ENCODE measurements around the gene SLIT3. TPM values are rescaled to one million over a fixed set of nuclear protein-coding genes. Genes with fewer than 3 reads are reported as not detected.

Gene SLIT3
- total and polyA plus RNA-seq, 4 donors: 4.6 to 48.5 (median 19.8) TPM

DNA sequence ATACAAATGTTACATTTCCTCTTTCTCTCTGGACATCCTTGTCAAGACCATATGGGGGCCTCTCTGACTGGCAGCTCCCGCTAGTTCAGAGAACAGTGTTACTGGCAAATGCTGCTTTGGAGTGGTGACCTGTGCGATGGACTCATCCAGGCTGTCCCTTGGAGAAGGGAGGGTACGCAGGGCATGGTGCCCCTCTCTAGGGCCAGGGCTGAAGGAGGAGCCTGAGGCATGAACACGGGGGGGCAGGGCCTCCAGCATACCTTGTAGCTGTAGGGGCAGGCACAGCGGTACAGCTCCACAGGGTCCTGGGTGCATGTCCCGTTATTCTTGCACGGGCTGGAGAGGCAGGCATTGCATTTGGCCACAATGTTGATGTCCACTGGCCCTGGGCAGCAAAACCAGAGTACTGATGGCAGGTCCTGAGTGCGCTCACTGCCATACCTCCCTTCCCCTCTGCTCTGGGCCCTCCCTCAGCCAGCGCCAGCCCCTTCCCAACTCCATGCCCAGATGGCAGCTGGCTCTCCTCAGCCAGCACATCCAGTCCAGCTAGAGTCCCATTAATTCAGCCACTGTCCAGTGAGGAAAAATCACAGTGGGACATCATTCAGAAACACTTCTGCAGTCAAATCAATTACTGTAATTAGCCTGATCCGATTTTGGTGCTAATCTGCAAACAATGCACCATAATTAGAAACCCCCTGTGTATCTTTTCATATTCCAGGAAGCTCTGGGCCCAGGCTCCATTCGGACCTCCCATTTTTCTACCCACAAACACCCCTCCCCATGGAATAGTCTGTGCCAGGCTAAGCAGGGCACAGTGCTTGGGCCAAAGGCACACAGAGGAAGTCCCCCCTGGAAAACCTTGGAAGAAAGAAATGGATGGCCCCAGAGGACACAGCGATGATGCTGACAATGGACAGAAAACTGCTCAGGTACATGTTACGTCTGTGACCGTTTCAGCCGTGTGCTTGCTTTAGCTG, 592.9 kb downstream of the SLIT3 start:
- peak; percentile 73 to 84 (median 80) for DNase-seq
- Histone ChIP-seq H3K9ac (ENCODE audit: insufficient read depth in 1 of 2, low read length in 2 of 2) (no peak overlapping the region), H3K27ac (ENCODE audit: low read depth in 1 of 2, low read length in 1 of 2) (no peak overlapping the region), H3K27me3 (ENCODE audit: control insufficient read depth in 3 of 3, insufficient read depth in 3 of 3, low read length in 2 of 3) (no peaks in the 10 kb centered on the region), H3K9me3 (ENCODE audit: control insufficient read depth in 4 of 4, insufficient read depth in 3 of 4, low read length in 3 of 4) (no peaks in the 10 kb centered on the region), H3K4me3 (no peak overlapping the region), H3K36me3 (ENCODE audit: control insufficient read depth in 4 of 4, insufficient read depth in 4 of 4, low read length in 4 of 4) (peaks cover 0 to 3% (median 0%) of the 10 kb centered on the region in 4 donors), H3K4me1 (ENCODE audit: control insufficient read depth in 5 of 5, insufficient read depth in 5 of 5, low read length in 5 of 5) (peaks cover 0 to 13% (median 4%) of the 10 kb centered on the region in 5 donors)
- 82 to 89% methylated on average over 15 of the region's 15 CpGs for WGBS, 2 donors
- TF ChIP-seq, protein P1, sequence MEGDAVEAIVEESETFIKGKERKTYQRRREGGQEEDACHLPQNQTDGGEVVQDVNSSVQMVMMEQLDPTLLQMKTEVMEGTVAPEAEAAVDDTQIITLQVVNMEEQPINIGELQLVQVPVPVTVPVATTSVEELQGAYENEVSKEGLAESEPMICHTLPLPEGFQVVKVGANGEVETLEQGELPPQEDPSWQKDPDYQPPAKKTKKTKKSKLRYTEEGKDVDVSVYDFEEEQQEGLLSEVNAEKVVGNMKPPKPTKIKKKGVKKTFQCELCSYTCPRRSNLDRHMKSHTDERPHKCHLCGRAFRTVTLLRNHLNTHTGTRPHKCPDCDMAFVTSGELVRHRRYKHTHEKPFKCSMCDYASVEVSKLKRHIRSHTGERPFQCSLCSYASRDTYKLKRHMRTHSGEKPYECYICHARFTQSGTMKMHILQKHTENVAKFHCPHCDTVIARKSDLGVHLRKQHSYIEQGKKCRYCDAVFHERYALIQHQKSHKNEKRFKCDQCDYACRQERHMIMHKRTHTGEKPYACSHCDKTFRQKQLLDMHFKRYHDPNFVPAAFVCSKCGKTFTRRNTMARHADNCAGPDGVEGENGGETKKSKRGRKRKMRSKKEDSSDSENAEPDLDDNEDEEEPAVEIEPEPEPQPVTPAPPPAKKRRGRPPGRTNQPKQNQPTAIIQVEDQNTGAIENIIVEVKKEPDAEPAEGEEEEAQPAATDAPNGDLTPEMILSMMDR (IDR thresholded peaks at IDR 0.05; ENCODE audit: control extremely low read depth, extremely low read depth): no peak
- ATAC-seq (ENCODE audit: insufficient read depth, low FRiP score): no peak

DNA sequence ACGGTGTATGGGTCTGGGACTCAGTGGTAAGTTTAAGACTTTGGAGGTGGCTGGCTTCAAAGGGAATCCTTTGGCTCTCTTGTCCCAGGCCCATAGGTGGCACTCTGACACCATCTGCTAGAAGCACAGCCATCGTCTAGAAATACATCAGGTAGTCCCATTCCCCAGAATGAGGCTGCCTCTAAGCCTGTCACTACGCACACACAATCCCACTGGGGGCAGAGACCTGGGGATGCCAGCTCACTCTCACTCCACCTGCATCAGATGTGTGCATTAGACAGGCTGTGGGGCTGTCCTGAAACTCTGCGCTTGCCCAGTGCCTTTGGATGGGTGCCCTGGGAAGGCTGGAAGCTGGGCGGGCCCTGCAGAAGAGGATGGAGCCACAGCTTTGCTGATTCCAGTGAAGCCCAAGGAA, 594.3 kb downstream of the SLIT3 start:
- no peak overlapping the region for H3K9ac ChIP-seq (ENCODE audit: insufficient read depth in 1 of 2, low read length in 2 of 2)

DNA sequence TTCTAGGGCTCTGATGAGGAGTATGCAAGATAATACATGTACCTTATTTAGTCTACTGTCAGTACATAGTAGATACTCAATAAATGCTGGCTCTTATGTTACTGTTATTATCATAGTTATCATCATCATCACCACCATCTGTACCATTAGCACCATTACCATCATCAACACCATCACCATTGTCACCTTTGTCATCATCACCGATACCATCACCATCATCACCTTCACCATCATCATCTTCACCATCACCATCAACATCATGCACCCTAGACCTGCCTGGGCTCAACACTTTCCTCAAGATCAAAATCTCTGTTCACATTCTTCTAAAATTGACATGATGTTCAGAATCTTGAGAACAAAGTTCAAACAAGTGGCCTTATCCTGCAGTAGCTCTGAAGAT, 595.6 kb downstream of the SLIT3 start:
- 94 to 96% methylated on average over 1 of the region's 1 CpG for WGBS, 2 donors
- TF ChIP-seq, protein P1 (IDR thresholded peaks at IDR 0.05; ENCODE audit: control extremely low read depth, extremely low read depth): no peak
- Histone ChIP-seq H3K36me3 (ENCODE audit: control insufficient read depth in 4 of 4, insufficient read depth in 4 of 4, low read length in 4 of 4) (peaks cover 0 to 7% (median 0%) of the 10 kb centered on the region in 4 donors), H3K4me3 (no peak overlapping the region), H3K27me3 (ENCODE audit: control insufficient read depth in 3 of 3, insufficient read depth in 3 of 3, low read length in 2 of 3) (no peaks in the 10 kb centered on the region), H3K9me3 (ENCODE audit: control insufficient read depth in 4 of 4, insufficient read depth in 3 of 4, low read length in 3 of 4) (no peaks in the 10 kb centered on the region), H3K27ac (ENCODE audit: low read depth in 1 of 2, low read length in 1 of 2) (no peak overlapping the region), H3K9ac (ENCODE audit: insufficient read depth in 1 of 2, low read length in 2 of 2) (no peak overlapping the region), H3K4me1 (ENCODE audit: control insufficient read depth in 5 of 5, insufficient read depth in 5 of 5, low read length in 5 of 5) (peaks cover 0 to 13% (median 4%) of the 10 kb centered on the region in 5 donors)
- no peak for DNase-seq
- ATAC-seq (ENCODE audit: insufficient read depth, low FRiP score): no peak

More for the DNA sequence above, 594.3 kb downstream of the SLIT3 start:
- H3K4me3 ChIP-seq: no peak overlapping the region
- TF ChIP-seq, protein P1 (IDR thresholded peaks at IDR 0.05; ENCODE audit: control extremely low read depth, extremely low read depth): peak; percentile 19
- WGBS, 2 donors: 72 to 77% methylated on average over 5 of the region's 5 CpGs
- no peaks in the 10 kb centered on the region for H3K27me3 ChIP-seq (ENCODE audit: control insufficient read depth in 3 of 3, insufficient read depth in 3 of 3, low read length in 2 of 3)
- peak; percentile 37 to 64 (median 57) for DNase-seq
- ATAC-seq (ENCODE audit: insufficient read depth, low FRiP score): no peak
- H3K27ac ChIP-seq (ENCODE audit: low read depth in 1 of 2, low read length in 1 of 2): no peak overlapping the region
- H3K4me1 ChIP-seq (ENCODE audit: control insufficient read depth in 5 of 5, insufficient read depth in 5 of 5, low read length in 5 of 5): peaks cover 0 to 13% (median 4%) of the 10 kb centered on the region in 5 donors
- peaks cover 0 to 3% (median 0%) of the 10 kb centered on the region in 4 donors for H3K36me3 ChIP-seq (ENCODE audit: control insufficient read depth in 4 of 4, insufficient read depth in 4 of 4, low read length in 4 of 4)
- no peaks in the 10 kb centered on the region for H3K9me3 ChIP-seq (ENCODE audit: control insufficient read depth in 4 of 4, insufficient read depth in 3 of 4, low read length in 3 of 4)
